IPS-18c (cell line): ENCODE results near the gene DMD.

Experiments
- H3K4me3 ChIP-seq: 2 replicates; pipeline ENCODE4 v1.7.0; 2013; ENCODE audit warnings: low read depth, mild to moderate bottlenecking, low read length, moderate library complexity; ENCODE audit not compliant: insufficient read depth
- H3K9me3 ChIP-seq: one replicate; pipeline ENCODE4 v1.6.1; 2013; ENCODE audit warnings: mild to moderate bottlenecking, low read length, moderate library complexity; ENCODE audit not compliant: control insufficient read depth, insufficient read depth

The DMD gene

DNA sequence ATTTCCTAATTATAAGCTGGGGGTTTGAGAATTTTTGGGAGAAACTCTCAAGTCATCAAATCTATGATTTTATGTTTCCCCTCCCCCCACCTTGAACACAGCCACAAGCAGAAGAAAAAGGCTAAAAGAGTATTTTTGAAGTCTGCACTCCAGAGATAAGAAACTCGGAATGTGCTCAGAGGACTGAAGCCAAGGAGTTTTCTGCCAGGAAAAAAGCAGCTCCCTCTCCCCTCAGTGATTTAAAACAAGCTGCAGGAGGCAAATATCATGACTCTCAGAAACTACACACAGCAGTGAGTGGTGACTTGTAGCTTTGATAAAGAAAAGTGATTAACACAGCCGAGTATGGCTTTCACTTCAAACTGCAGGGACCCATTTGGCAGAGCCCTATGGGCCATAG lies 1339.3 kb downstream of the DMD start:
- Histone ChIP-seq H3K9me3 (no peaks in the 10 kb centered on the region), H3K4me3 (no peak overlapping the region)

GRCh38 chrX:31870267-31870666 lies 1341.1 kb downstream of the DMD start:
- no peak overlapping the region for H3K4me3 ChIP-seq

GRCh38 chrX:31860686-31861085 lies 1350.7 kb downstream of the DMD start:
- Histone ChIP-seq H3K9me3 (peaks cover 2% of the 10 kb centered on the region), H3K4me3 (no peak overlapping the region)

More at GRCh38 chrX:31870267-31870666, 1341.1 kb downstream of the DMD start:
- no peaks in the 10 kb centered on the region for H3K9me3 ChIP-seq

- no peak overlapping the region for H3K4me3 ChIP-seq
- peaks cover 2% of the 10 kb centered on the region for H3K9me3 ChIP-seq
Measured at GRCh38 chrX:31858915-31859314, 1352.4 kb downstream of the DMD start.

DNA sequence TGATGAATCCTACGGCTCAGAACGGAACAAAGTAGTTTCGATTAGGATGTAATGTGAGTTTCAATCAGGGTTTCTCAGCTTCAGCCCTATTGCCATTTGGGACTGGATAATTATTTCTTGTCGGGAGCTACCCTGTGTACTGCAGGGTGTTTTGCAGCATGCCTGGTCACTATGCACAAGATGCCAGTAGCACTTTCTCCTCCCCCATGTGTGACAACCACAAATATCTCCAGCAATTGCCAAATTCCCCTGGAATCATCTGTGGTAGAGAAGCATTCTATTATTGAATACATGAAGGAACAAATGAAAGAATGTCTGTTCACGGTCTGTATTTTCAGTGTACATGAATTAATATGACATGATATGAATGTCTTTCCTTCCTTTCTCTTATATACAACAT lies 1356.6 kb downstream of the DMD start:
- Histone ChIP-seq H3K9me3 (no peaks in the 10 kb centered on the region), H3K4me3 (no peak overlapping the region)

DNA sequence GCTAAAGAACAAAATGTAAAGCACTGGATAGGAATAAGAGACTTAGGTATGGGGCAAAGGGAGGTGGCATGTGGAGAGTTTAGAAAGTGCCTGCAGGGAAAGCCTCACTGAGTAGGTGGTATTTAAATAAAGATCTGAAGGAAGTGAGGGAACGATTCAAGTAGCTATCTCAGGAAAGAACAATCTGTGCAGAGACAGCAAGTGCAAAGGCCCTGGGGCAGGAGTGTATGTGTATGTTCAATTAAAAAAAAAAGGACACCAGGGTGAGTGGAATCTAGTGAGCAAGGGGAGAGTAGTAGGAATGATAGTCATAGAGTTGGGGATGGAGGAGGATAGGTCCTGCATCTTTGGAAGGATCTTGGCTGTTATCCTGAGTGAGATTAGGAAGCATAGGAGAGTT lies 1359.6 kb downstream of the DMD start:
- Histone ChIP-seq H3K9me3 (no peaks in the 10 kb centered on the region), H3K4me3 (no peak overlapping the region)

DNA sequence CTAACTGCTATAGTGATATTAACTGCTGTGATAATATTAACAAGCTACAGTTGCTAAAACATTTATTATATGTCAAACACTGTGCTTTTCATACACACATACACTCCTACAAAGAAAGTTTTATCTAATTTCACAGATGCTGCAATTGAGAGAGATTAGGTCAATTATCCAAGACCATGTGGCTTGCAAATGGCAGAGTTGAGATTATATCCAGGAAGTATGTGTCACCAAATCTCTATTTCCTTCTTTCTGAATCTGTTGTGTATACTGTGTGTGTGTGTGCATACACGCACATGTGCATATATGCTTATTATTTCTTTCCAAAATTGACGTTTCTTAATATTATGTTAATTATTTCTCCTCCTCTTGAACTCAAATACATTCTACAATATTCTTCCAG lies 1363.6 kb downstream of the DMD start:
- no peak overlapping the region for H3K4me3 ChIP-seq

DNA sequence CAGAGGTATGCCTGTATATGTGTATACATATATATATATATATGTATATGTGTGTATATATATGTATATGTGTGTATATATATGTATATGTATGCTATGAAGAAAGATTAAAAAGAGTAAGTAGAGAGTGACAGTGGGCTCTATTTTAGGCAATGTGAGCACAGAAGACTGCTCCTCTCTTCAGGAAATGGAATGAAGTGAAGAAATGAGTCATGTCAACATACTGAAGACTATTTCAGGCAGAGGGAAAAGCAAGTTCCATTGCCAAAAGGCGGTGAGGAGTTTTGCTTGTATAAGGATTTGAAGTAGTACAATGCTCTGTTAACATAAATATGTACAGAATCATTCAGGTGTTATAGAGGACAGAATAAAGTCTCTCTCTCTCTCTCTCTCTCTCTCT lies 1366.3 kb downstream of the DMD start:
- no peaks in the 10 kb centered on the region for H3K9me3 ChIP-seq
- no peak overlapping the region for H3K4me3 ChIP-seq

More for the DNA sequence above, 1363.6 kb downstream of the DMD start:
- H3K9me3 ChIP-seq = no peaks in the 10 kb centered on the region

GRCh38 chrX:31838617-31839016 lies 1372.7 kb downstream of the DMD start:
- H3K4me3 ChIP-seq = no peak overlapping the region
- H3K9me3 ChIP-seq = no peaks in the 10 kb centered on the region

DNA sequence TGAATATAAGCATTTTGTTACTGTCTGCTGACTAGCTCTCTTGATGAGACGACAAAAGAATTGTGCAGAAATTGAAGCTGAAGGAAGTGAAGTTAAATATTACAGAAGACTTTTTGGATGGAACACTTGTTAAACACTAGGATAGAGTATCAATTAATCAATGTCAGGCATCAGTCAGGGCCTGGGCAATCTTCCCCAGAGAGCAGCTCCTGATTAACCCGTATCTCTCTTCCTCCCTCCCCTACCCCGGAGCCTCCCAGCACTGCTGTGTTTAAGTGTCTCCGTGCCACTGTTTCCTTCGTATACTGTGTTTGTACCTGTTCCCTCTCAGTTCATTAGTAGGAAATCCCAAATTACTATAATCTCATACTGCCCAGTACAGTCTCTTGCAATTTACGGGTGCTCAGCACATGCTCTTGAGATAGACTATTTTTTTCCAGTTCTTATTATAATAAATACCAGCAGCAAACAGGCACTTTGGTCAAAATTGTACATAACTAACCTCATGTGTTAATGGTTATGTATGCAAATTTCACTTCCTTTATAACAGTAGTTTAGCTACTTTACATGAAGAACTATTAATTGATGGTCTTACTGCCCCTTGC lies 1373.8 kb downstream of the DMD start:
- no peak overlapping the region for H3K4me3 ChIP-seq
- H3K9me3 ChIP-seq = no peaks in the 10 kb centered on the region

DNA sequence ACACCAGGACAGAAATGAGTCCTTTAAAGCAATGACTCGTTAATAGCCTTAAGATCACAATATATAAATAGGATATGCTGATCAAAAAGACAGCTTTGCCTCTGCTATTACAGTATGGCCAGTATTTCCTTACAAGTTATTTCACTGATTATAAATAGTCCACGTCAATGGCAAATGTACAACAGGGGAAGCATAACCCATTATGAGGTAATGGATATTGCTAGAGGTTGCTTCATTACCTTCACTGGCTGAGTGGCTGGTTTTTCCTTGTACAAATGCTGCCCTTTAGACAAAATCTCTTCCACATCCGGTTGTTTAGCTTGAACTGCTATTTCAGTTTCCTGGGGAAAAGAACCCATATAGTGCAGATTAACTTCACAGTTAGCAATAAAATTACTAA lies 1374.9 kb downstream of the DMD start:
- no peaks in the 10 kb centered on the region for H3K9me3 ChIP-seq

GRCh38 chrX:31832263-31832662 lies 1379.1 kb downstream of the DMD start:
- Histone ChIP-seq H3K9me3 (no peaks in the 10 kb centered on the region), H3K4me3 (no peak overlapping the region)

More for the DNA sequence above, 1374.9 kb downstream of the DMD start:
- no peak overlapping the region for H3K4me3 ChIP-seq

DNA sequence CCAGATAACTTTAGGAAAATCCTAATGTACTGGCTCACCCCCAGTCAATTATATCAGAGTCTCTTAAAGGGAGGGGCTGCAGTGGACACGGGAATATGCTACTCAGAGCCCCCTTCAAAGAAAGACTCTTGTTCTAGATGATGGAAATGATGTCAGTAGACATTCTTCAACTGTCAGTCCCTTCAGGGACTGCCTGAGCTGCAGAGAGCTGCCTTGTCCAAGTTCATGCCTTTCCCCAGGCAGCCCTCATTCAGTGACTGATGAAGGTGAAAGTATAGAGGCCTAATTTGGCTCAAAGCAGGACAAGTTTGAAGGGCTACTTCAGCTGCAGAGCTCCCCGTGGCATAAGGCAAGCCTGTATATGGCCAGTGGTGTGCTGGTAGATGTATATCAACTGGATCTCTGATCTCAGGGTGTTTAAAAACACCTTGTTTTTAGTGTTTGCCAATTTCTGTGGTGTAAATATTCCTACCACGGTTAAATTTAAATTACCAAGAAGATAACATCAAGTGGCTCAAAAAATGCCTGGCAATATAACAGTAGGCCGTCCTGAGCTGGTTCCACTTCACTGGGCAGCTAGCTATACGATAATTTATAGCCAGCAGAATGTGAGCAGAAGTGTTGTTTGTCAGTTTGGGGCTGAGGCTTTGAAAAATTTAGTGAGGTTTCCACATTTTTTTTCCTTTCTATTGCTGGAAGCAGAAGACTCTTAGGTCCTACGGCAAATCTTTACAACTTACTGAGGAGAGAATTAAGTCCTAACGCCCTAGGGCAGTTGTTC lies 1390.7 kb downstream of the DMD start:
- Histone ChIP-seq H3K9me3 (no peaks in the 10 kb centered on the region), H3K4me3 (no peak overlapping the region)

DNA sequence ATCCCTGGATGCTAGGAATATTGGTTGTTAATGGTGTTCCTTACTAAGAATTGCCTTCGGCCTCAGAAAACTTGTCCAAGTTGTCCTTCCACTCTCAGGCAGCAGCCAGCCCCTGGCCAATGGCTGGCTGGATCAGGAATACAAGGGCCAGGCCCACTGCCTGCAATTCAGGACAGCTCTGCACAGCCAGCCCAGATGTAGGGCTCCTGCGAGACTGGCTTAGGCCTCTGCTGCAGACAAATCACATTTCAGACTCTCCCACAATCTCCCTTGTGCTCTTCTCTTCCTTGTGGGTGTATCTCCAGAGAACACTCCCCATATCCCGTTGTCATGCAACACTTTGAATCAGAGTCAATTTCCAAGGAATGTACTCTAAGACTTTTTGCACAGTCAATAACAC lies 1391.9 kb downstream of the DMD start:
- Histone ChIP-seq H3K9me3 (no peaks in the 10 kb centered on the region), H3K4me3 (no peak overlapping the region)

DNA sequence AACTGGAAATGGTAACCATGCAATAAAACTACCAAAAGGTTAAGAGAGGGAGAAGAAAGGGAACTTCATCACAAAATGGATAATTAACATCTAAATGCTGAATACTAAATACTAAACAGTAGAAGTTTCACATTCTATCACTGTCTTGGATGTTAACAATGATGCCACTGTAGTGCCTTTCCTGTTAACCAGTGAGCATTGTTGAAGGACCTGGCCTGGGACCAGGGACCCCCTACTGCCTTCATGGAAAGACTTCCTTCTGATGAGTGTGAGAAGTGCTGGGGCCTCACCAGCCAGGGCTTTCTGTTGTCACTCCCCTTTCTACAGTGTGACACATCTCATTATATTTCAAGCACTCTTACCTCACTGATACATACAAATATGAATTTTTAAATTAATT lies 1400.2 kb downstream of the DMD start:
- Histone ChIP-seq H3K9me3 (no peaks in the 10 kb centered on the region), H3K4me3 (no peak overlapping the region)

DNA sequence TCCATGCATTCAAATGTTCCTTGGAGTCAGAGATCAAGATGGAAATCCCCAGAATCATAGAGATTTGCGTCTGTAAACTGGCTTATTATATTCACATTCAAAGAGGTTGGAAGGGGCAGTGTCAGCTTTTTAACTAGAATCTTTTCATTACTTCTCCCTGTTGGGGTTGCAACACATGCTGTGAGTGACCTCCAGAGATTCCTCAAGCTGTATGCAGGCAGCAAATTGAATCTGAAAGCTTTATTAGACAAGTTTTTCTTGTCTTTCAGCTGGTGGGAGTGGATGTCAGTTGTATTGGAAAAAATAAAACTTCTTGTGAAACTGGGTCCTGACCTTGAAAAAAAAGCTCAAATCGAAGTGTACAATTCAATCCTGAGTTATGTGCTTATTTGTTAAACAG lies 1403.0 kb downstream of the DMD start:
- Histone ChIP-seq H3K4me3 (no peak overlapping the region), H3K9me3 (no peaks in the 10 kb centered on the region)

DNA sequence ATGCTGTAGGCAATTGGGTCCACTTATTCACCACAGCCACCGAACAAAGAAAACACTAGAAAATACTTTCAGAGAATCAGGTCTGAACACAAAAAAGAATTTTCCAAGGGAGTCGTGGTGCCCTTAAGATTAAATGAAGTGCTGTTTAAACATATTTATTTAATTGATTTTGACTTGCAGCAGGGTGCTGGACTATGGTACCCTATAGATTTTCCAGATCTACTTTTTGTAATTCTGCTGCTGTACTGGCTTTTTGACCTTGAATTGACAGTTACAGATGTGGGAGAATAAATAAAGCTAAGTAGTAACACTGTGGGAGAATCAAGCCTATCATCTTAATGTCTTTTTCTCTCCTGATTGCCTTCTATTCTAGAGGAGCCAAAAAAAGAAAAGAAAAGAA lies 1404.2 kb downstream of the DMD start:
- H3K4me3 ChIP-seq = no peak overlapping the region
- H3K9me3 ChIP-seq = no peaks in the 10 kb centered on the region

- Histone ChIP-seq H3K4me3 (no peak overlapping the region), H3K9me3 (no peaks in the 10 kb centered on the region)
Measured at GRCh38 chrX:31805781-31806180, 1405.6 kb downstream of the DMD start.

- Histone ChIP-seq H3K4me3 (no peak overlapping the region), H3K9me3 (no peaks in the 10 kb centered on the region)
Measured at GRCh38 chrX:31800219-31800618, 1411.1 kb downstream of the DMD start.
